ENCODE results near the gene PRPSAP2. TPM values are rescaled to one million over a fixed set of nuclear protein-coding genes. Genes with fewer than 3 reads are reported as not detected.
A peak's percentile ranks its signal among the peaks of the same experiment; 100 is the strongest.
"Not testable (repeated sequence)": the region's sequence is repeated elsewhere in the genome, so short reads cannot be mapped to it uniquely, and the experiment has no call there.

The PRPSAP2 gene, protein sequence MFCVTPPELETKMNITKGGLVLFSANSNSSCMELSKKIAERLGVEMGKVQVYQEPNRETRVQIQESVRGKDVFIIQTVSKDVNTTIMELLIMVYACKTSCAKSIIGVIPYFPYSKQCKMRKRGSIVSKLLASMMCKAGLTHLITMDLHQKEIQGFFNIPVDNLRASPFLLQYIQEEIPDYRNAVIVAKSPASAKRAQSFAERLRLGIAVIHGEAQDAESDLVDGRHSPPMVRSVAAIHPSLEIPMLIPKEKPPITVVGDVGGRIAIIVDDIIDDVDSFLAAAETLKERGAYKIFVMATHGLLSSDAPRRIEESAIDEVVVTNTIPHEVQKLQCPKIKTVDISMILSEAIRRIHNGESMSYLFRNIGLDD
- 62.9 and 68.6 TPM in 2 replicates for total RNA-seq (2014; rRNA removed; shearing (Covaris generic))

GRCh38 chr17:18857864-18858566 is at the start of gene PRPSAP2:
PRPSAP2 (plus strand) TSS chr17:18858131; CDS start chr17:18865834, 7,703 bp downstream.
- H3K27me3 ChIP-seq (ENCODE audit: control insufficient read depth, insufficient read depth, low read length) = no peaks in the 10 kb centered on the region
- DNase-seq = peak; percentile 99
- no peaks in the 10 kb centered on the region for H3K36me3 ChIP-seq (replicated peaks; ENCODE audit: control insufficient read depth, insufficient read depth, low read length)
- peak within 1 kb of the TSS; percentile 79 for H3K4me3 ChIP-seq (ENCODE audit: insufficient read depth, low read depth, low read length)

GRCh38 chr17:18815924-18816323 is 42.0 kb upstream of the PRPSAP2 start:
- H3K27me3 ChIP-seq (ENCODE audit: control insufficient read depth, insufficient read depth, low read length); DNase-seq; H3K4me3 ChIP-seq (ENCODE audit: insufficient read depth, low read depth, low read length); H3K36me3 ChIP-seq (replicated peaks; ENCODE audit: control insufficient read depth, insufficient read depth, low read length): not testable (repeated sequence)

DNA sequence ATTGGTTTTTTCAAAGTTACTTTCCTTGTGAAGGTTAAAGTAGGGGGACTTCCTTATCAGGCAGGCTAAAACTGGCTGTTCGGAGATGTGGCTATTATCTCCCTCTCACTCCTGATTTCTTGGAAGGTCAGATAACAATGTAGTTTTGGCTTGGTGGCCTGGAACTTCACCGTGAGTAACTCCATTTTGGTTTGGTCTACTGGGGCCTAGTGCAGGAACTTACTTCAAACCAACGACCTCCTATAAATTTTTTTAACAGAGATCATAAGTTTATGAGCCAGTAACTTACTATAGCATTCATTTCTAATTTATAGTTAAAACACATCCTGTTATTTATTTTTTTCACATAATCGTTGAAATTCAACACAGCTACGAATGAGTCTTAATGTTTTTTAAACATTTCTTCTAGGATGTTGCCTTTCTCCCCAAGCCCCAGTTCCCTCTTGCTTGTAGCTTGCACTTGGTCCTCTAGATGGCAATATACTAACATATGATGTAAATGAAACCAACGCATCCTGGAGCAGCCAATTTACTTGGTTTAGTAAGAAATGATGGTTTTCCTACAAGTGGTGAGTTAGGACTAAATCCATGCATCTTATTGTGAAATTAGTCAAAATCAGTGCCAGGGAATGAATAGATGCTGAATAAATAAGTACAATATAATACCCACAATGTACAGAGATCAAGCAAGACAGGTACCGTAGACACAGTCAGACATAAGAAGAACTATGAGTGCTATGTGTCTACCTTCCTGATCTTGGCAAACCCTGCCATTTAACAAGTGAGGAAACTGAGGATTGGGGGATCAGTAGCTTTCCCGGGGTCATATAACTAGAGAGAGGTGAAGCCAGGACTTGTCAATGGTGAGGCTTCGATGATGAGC is 41.2 kb upstream of the PRPSAP2 start:
- not testable (repeated sequence) for H3K27me3 ChIP-seq (ENCODE audit: control insufficient read depth, insufficient read depth, low read length); H3K36me3 ChIP-seq (replicated peaks; ENCODE audit: control insufficient read depth, insufficient read depth, low read length); H3K4me3 ChIP-seq (ENCODE audit: insufficient read depth, low read depth, low read length)
- DNase-seq = peak; percentile 17

DNA sequence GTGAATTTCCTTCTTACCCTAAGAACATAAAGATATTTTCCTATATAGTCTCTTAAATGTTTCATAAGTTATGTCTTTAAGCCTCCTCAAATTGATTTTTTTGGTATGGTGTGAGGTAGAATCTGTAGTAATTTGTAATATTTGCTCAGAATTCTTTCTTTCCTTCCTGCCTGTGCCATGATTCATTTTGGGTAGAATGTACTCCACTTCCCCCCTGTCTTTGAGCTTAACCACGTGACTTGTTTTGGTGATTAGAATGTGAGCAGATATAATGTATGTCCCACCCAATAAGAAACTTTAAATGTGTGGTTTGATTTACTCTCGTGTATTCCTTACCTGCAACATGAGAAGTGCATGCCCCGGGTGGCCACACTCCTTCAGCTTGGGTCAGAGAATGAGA is 36.5 kb upstream of the PRPSAP2 start:
- not testable (repeated sequence) for H3K27me3 ChIP-seq (ENCODE audit: control insufficient read depth, insufficient read depth, low read length); H3K36me3 ChIP-seq (replicated peaks; ENCODE audit: control insufficient read depth, insufficient read depth, low read length); DNase-seq; H3K4me3 ChIP-seq (ENCODE audit: insufficient read depth, low read depth, low read length)

DNA sequence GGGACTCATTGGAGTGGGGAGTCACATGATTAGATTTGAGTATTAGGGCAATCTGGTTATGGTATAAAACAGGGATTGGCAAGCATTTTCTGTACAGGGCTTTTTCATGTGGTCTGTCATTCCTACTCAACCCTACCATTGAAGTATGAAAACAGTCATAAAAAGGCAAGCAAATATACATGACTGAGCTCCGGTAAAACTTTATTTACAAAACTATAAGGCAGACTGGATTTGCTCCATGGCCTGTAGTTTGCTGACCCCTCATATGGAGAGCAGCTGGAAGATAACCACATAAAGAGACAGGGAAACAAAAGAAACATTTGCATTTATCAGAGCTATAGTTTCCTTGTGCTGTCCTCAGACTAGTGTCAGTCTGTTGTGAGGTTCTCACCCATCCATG is 30.3 kb upstream of the PRPSAP2 start:
- not testable (repeated sequence) for DNase-seq; H3K4me3 ChIP-seq (ENCODE audit: insufficient read depth, low read depth, low read length); H3K36me3 ChIP-seq (replicated peaks; ENCODE audit: control insufficient read depth, insufficient read depth, low read length)

GRCh38 chr17:18848501-18848900 is 9.4 kb upstream of the PRPSAP2 start:
- no peaks in the 10 kb centered on the region for H3K27me3 ChIP-seq (ENCODE audit: control insufficient read depth, insufficient read depth, low read length)
- no peak overlapping the region for H3K4me3 ChIP-seq (ENCODE audit: insufficient read depth, low read depth, low read length)
- no peaks in the 10 kb centered on the region for H3K36me3 ChIP-seq (replicated peaks; ENCODE audit: control insufficient read depth, insufficient read depth, low read length)
- no peak for DNase-seq

More for the DNA sequence above, 30.3 kb upstream of the PRPSAP2 start:
- H3K27me3 ChIP-seq (ENCODE audit: control insufficient read depth, insufficient read depth, low read length) = not testable (repeated sequence)

DNA sequence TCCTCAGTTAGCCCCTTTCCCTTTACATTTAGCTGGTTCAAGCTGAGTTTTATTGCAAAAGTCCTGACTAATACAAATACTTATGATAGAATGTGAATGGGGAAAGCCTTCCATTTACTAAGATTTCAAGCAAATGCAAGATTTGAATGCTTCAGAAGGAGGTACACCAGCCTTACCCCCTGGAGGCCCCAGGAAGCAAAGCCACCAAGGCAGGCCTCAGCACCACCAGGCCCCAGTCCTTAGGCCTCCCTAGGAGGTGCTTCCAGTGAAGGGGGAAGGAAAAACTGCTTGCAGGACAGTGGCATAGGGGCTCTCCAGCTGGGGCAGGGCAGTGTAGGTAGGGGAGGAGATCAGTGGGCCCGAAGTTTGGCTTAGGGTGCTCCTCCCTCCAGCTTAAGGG is 7.3 kb upstream of the PRPSAP2 start:
- no peak for DNase-seq
- Histone ChIP-seq H3K36me3 (replicated peaks; ENCODE audit: control insufficient read depth, insufficient read depth, low read length) (no peaks in the 10 kb centered on the region), H3K4me3 (ENCODE audit: insufficient read depth, low read depth, low read length) (no peak overlapping the region), H3K27me3 (ENCODE audit: control insufficient read depth, insufficient read depth, low read length) (no peaks in the 10 kb centered on the region)

- Histone ChIP-seq H3K4me3 (ENCODE audit: insufficient read depth, low read depth, low read length) (no peak overlapping the region), H3K27me3 (ENCODE audit: control insufficient read depth, insufficient read depth, low read length) (no peaks in the 10 kb centered on the region), H3K36me3 (replicated peaks; ENCODE audit: control insufficient read depth, insufficient read depth, low read length) (no peaks in the 10 kb centered on the region)
- DNase-seq = no peak
These were observed 6.7 kb upstream of the PRPSAP2 start for GRCh38 chr17:18851201-18851600.

- no peak for DNase-seq
- Histone ChIP-seq H3K36me3 (replicated peaks; ENCODE audit: control insufficient read depth, insufficient read depth, low read length) (no peaks in the 10 kb centered on the region), H3K4me3 (ENCODE audit: insufficient read depth, low read depth, low read length) (no peak overlapping the region), H3K27me3 (ENCODE audit: control insufficient read depth, insufficient read depth, low read length) (no peaks in the 10 kb centered on the region)
These were observed 3.0 kb upstream of the PRPSAP2 start for GRCh38 chr17:18854956-18855355.

GRCh38 chr17:18855831-18856569 is 1.9 kb upstream of the PRPSAP2 start:
- DNase-seq = peak; percentile 88
- Histone ChIP-seq H3K36me3 (replicated peaks; ENCODE audit: control insufficient read depth, insufficient read depth, low read length) (no peaks in the 10 kb centered on the region), H3K4me3 (ENCODE audit: insufficient read depth, low read depth, low read length) (peak overlapping the region; percentile 78), H3K27me3 (ENCODE audit: control insufficient read depth, insufficient read depth, low read length) (no peaks in the 10 kb centered on the region)

- peak overlapping the region; percentile 78 for H3K4me3 ChIP-seq (ENCODE audit: insufficient read depth, low read depth, low read length)
- no peaks in the 10 kb centered on the region for H3K27me3 ChIP-seq (ENCODE audit: control insufficient read depth, insufficient read depth, low read length)
- H3K36me3 ChIP-seq (replicated peaks; ENCODE audit: control insufficient read depth, insufficient read depth, low read length) = no peaks in the 10 kb centered on the region
- no peak for DNase-seq
These were observed 1.4 kb upstream of the PRPSAP2 start for GRCh38 chr17:18856570-18856915.

DNA sequence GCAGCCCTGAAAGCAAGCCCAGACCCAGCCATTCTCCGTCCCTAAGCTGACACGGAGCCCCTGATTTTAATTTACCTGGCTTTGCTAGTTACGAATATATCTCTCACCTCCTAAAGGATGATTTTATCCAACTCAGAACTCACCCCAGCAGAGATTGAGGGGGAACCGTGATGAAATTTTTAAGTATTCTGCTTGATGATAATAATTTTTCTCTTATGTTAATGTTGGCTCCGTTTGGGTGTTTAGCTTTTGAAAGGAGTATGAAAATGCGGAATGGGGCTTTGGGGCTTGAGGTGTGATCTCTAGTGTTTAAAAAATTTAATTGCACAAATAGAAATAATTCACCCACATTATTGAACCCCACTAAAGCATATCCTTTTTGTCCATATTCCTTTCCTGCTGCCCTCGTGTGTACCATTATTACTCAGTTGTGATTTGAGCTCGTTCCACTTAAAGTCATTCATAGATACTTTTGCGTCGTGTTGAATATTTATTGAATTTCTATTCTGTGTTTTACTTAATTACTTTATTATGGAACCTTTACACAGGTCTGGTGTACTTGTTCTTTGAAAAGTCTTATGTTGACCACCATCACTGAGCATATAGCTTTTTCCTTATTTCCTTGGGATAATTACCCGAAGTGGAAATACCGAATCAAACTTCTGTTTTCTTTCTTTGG is 775 bp downstream of the PRPSAP2 start:
- Histone ChIP-seq H3K36me3 (replicated peaks; ENCODE audit: control insufficient read depth, insufficient read depth, low read length) (no peaks in the 10 kb centered on the region), H3K27me3 (ENCODE audit: control insufficient read depth, insufficient read depth, low read length) (no peaks in the 10 kb centered on the region), H3K4me3 (ENCODE audit: insufficient read depth, low read depth, low read length) (peak overlapping the region; percentile 79)
- DNase-seq = no peak

DNA sequence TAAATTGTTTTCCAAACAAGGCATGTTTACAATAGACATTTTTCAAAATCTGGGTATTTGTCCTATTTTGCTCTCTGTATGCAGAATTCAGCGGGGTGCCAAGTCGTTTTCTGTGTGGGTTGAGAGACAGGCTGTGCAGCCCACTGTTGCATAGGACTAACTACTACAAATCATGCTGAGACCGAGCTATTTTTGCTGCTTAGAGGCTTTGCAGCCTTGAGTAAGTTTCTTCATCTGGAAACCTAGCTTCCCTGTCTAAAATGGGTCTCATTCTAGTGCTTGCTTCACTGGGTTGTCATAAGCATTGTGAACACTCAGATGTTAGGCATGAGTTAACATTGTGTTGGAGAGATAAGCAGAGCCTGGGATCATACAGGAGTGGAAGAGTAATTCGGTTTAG is 1.3 kb downstream of the PRPSAP2 start:
- no peak for DNase-seq
- H3K27me3 ChIP-seq (ENCODE audit: control insufficient read depth, insufficient read depth, low read length) = no peaks in the 10 kb centered on the region
- H3K36me3 ChIP-seq (replicated peaks; ENCODE audit: control insufficient read depth, insufficient read depth, low read length) = no peaks in the 10 kb centered on the region
- H3K4me3 ChIP-seq (ENCODE audit: insufficient read depth, low read depth, low read length) = 0 out of 2 replicates have a peak overlapping the region, but pooled peaks have one; percentile 6

Data from H7 (cell line).